HUES48 (cell line): ENCODE results near the gene ZBTB25.
A peak's percentile ranks its signal among the peaks of the same experiment; 100 is the strongest.
"Not testable (repeated sequence)": the region's sequence is repeated elsewhere in the genome, so short reads cannot be mapped to it uniquely, and the experiment has no call there.

Experiments used
- H3K27ac ChIP-seq: one replicate; pipeline ENCODE4 v1.7.0; 2013; ENCODE audit warnings: low read depth, low read length, inconsistent platforms
- H3K27me3 ChIP-seq: 2 replicates; pipeline ENCODE4 v1.6.1; 2013; ENCODE audit warnings: mild to moderate bottlenecking, low read length; ENCODE audit not compliant: control insufficient read depth, insufficient read depth
- H3K36me3 ChIP-seq: 2 replicates; pipeline ENCODE4 v1.6.1; 2013; ENCODE audit warnings: low read length; ENCODE audit not compliant: control insufficient read depth, insufficient read depth
- H3K4me1 ChIP-seq: 2 replicates; pipeline ENCODE4 v1.6.1; 2013; ENCODE audit warnings: mild to moderate bottlenecking, low read length; ENCODE audit not compliant: control insufficient read depth, insufficient read depth
- H3K4me3 ChIP-seq: 2 replicates; pipeline ENCODE4 v1.5.1; 2013; ENCODE audit warnings: mild to moderate bottlenecking, low read depth, low read length
- H3K9ac ChIP-seq: 2 replicates; pipeline ENCODE4 v1.6.1; 2013; ENCODE audit warnings: mild to moderate bottlenecking, low read depth, low read length, moderate library complexity
- H3K9me3 ChIP-seq: 2 replicates; pipeline ENCODE4 v1.6.1; 2013; ENCODE audit warnings: low read length; ENCODE audit not compliant: control insufficient read depth, insufficient read depth

Gene ZBTB25

GRCh38 chr14:64540208-64541202, 36.9 kb upstream of the ZBTB25 start, which contains the start of gene HSPA2:
TSS of gene HSPA2 (plus strand) at chr14:64540741. CDS start at chr14:64540850, 109 bp downstream.
- Histone ChIP-seq H3K9ac (peak within 1 kb of the TSS; percentile 80), H3K36me3 (no peaks in the 10 kb centered on the region), H3K4me3 (peak within 1 kb of the TSS; percentile 74), H3K4me1 (peaks cover 23% of the 10 kb centered on the region), H3K9me3 (peaks cover 6% of the 10 kb centered on the region), H3K27me3 (peaks cover 25% of the 10 kb centered on the region), H3K27ac (peak within 1 kb of the TSS; percentile 96)

- Histone ChIP-seq H3K36me3 (no peaks in the 10 kb centered on the region), H3K9ac (no peak overlapping the region), H3K27ac (peak overlapping the region; percentile 5), H3K4me3 (no peak overlapping the region), H3K9me3 (peaks cover 6% of the 10 kb centered on the region), H3K4me1 (peaks cover 4% of the 10 kb centered on the region; the same call in 1 of the 2 replicates), H3K27me3 (peaks cover 10% of the 10 kb centered on the region)
Observed at GRCh38 chr14:64536488-64537245, 33.0 kb upstream of the ZBTB25 start.

- Histone ChIP-seq H3K9me3 (no peaks in the 10 kb centered on the region), H3K27me3 (no peaks in the 10 kb centered on the region), H3K4me1 (no peaks in the 10 kb centered on the region), H3K36me3 (no peaks in the 10 kb centered on the region), H3K27ac (no peak overlapping the region), H3K4me3 (no peak overlapping the region), H3K9ac (no peak overlapping the region)
Observed at GRCh38 chr14:64531567-64531966, 27.9 kb upstream of the ZBTB25 start.

- Histone ChIP-seq H3K9me3 (no peaks in the 10 kb centered on the region), H3K9ac (no peak overlapping the region), H3K27ac (no peak overlapping the region), H3K27me3 (no peaks in the 10 kb centered on the region), H3K4me3 (no peak overlapping the region), H3K36me3 (peaks cover 29% of the 10 kb centered on the region), H3K4me1 (no peaks in the 10 kb centered on the region)
Observed at GRCh38 chr14:64525354-64525753, 21.7 kb upstream of the ZBTB25 start.

- peaks cover 29% of the 10 kb centered on the region for H3K36me3 ChIP-seq
- H3K27me3 ChIP-seq: no peaks in the 10 kb centered on the region
- no peaks in the 10 kb centered on the region for H3K4me1 ChIP-seq
- H3K9me3 ChIP-seq: no peaks in the 10 kb centered on the region
- H3K27ac ChIP-seq: no peak overlapping the region
- no peak overlapping the region for H3K4me3 ChIP-seq
- no peak overlapping the region for H3K9ac ChIP-seq
Observed at GRCh38 chr14:64522591-64523355, 19.1 kb upstream of the ZBTB25 start.

DNA sequence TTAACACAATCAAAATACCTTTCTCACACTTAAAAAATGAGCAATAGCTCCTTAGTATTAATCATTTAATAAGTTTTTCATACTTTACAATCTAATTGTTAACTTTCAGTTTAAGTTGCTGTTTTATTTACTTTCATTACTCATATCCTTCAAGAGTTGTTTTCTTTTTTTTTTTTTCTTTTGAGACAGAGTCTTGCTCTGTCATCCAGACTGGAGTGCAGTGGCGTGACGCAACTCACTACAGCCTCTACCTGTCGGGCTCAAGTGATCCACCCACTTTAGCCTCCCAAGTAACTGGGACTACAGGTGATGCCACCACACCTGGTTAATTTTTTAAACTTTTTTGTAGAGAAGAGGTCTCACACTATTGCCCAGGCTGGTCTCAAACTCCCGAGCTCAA, 17.1 kb upstream of the ZBTB25 start:
- Histone ChIP-seq H3K27ac (no peak overlapping the region), H3K36me3 (peaks cover 29% of the 10 kb centered on the region), H3K4me3 (no peak overlapping the region), H3K9ac (no peak overlapping the region), H3K9me3 (no peaks in the 10 kb centered on the region), H3K4me1 (no peaks in the 10 kb centered on the region), H3K27me3 (no peaks in the 10 kb centered on the region)

GRCh38 chr14:64518229-64518628, 14.6 kb upstream of the ZBTB25 start:
- no peaks in the 10 kb centered on the region for H3K9me3 ChIP-seq
- H3K27ac ChIP-seq: no peak overlapping the region
- H3K36me3 ChIP-seq: peaks cover 22% of the 10 kb centered on the region
- no peaks in the 10 kb centered on the region for H3K27me3 ChIP-seq
- H3K4me1 ChIP-seq: no peaks in the 10 kb centered on the region
- no peak overlapping the region for H3K9ac ChIP-seq
- no peak overlapping the region for H3K4me3 ChIP-seq

DNA sequence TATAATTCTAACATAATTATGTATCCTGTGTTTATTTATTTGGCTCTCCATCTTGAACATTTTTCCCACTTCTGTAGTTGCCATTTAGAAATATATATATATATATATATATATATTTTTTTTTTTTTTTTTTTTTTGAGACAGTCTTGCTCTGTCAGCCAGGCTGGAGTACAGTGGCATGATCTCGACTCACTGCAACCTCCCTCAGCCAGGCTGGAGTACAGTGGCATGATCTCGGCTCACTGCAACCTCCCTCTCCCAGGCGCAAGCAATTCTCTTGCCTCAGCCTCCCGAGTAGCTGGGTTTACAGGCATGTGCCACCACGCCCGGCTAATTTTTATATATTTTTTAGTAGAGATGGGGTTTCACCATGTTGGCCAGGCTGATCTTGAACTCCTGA, 14.0 kb upstream of the ZBTB25 start:
- H3K4me3 ChIP-seq, H3K9me3 ChIP-seq, H3K9ac ChIP-seq, H3K27ac ChIP-seq, H3K27me3 ChIP-seq, H3K4me1 ChIP-seq: not testable (repeated sequence)
- peaks cover 20% of the 10 kb centered on the region for H3K36me3 ChIP-seq

- Histone ChIP-seq H3K36me3 (peaks cover 14% of the 10 kb centered on the region), H3K4me3 (no peak overlapping the region), H3K9me3 (no peaks in the 10 kb centered on the region), H3K27ac (no peak overlapping the region), H3K27me3 (no peaks in the 10 kb centered on the region), H3K4me1 (no peaks in the 10 kb centered on the region), H3K9ac (no peak overlapping the region)
Observed at GRCh38 chr14:64516969-64517368, 13.3 kb upstream of the ZBTB25 start.

DNA sequence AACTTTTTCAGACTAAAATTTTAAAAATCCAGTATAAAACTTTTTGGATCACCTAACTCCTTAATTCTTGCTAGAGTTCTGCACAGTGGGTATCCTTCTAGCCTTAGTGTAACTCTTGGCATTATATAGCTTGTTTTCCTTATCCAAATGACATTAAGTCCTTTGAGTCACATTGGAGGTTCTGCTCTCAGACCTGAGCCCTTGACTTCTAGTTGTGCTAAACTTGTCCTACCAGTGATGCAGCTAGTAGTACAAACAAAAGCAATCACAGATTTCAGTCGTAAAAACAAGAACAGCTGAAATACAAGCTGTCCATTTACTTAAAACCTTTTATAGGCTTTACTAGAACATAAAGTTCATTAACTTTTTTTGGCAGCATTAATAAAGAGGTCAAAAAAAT, 11.4 kb upstream of the ZBTB25 start:
- H3K36me3 ChIP-seq: 0 out of 2 replicates have a peak, but pooled peaks cover 5% of the 10 kb centered on the region
- peaks cover 5% of the 10 kb centered on the region for H3K4me1 ChIP-seq
- H3K9me3 ChIP-seq: no peaks in the 10 kb centered on the region
- H3K4me3 ChIP-seq: no peak overlapping the region
- no peak overlapping the region for H3K9ac ChIP-seq
- H3K27me3 ChIP-seq: no peaks in the 10 kb centered on the region
- no peak overlapping the region for H3K27ac ChIP-seq
